Gastrocnemius medialis (tissue), 4 donors: ENCODE data around the gene ARL16.

Experiments used
- POLR2A ChIP-seq, 2 donors: fragments of 450-650 bp; IDR thresholded peaks; one replicate each; pipeline ENCODE4 v1.6.1; 2017; ENCODE audit warnings: antibody characterized with exemption in 2 of 2, mild to moderate bottlenecking in 2 of 2, moderate library complexity in 2 of 2
- TF ChIP-seq, protein P1 (sequence below), 5 experiments: fragments of 450-650 bp in 3 of 5; fragments of 200-600 bp in 2 of 5; sonication (generic) in 2 of 5; IDR thresholded peaks in 4 of 5; conservative IDR thresholded peaks in 1 of 5; 1 replicate in 4 of 5; 2 replicates in 1 of 5; pipeline ENCODE4 v1.5.1; 2016 to 2019; ENCODE audit warnings: antibody characterized with exemption in 5 of 5, mild to moderate bottlenecking in 3 of 5, moderate library complexity in 3 of 5

DNA sequence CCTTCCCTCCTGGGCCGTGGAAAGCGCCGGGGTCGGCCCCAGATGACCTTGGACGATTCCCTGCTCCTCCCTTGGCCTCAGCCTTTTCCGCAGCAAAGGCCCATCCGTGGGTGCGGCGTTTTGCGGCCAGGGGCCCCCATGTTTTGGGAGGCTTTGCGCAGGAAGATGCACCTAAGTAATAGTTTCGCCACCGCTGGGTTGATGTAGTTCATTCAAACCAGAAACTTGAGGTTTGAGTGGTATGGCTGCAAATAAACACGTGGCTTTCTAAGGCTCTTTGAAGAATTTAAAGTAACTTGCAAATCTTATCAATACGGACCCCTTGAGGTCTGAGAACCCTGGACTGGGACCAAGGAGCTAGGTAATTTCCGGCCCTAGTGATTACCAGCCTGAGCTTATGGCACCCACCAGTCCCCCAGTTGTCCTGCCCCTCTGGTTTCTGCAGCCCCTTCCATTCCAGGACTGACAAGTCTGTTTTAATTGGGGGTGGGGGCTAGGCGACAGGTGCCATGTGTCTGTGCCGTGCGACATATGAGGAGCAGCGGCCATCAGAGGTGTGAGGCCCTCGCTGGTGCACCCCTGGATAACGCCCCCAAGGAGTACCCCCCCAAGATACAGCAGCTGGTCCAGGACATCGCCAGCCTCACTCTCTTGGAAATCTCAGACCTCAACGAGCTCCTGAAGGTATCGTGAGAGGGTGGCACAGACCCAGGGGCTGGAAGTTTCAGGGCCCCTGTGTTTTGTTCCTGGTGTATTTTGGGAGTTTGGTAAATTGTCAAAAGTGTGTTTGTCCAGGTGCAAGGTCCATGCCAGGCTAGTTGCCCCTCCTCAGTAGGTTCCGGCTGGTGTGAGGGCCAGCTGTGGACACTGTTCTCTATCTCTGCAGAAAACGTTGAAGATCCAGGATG, 20.4 kb upstream of the ARL16 start:
- TF ChIP-seq POLR2A (IDR thresholded peaks at IDR 0.05): no peak
- TF ChIP-seq, protein P1, sequence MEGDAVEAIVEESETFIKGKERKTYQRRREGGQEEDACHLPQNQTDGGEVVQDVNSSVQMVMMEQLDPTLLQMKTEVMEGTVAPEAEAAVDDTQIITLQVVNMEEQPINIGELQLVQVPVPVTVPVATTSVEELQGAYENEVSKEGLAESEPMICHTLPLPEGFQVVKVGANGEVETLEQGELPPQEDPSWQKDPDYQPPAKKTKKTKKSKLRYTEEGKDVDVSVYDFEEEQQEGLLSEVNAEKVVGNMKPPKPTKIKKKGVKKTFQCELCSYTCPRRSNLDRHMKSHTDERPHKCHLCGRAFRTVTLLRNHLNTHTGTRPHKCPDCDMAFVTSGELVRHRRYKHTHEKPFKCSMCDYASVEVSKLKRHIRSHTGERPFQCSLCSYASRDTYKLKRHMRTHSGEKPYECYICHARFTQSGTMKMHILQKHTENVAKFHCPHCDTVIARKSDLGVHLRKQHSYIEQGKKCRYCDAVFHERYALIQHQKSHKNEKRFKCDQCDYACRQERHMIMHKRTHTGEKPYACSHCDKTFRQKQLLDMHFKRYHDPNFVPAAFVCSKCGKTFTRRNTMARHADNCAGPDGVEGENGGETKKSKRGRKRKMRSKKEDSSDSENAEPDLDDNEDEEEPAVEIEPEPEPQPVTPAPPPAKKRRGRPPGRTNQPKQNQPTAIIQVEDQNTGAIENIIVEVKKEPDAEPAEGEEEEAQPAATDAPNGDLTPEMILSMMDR (IDR thresholded peaks at IDR 0.05 in 4 of 5, conservative IDR thresholded peaks at IDR 0.05 in 1 of 5): no peak
